Neural cell (in vitro differentiated cells): Measurements from ENCODE around the gene CDH9. TPM values are rescaled to one million over a fixed set of nuclear protein-coding genes. Genes with fewer than 3 reads are reported as not detected.

ENCODE experiments used
- H2AFZ ChIP-seq: fragments of 200-600, 300-800 bp; sonication (generic), shearing (Covaris generic); 2 replicates; pipeline ENCODE4 v1.6.0; 2014; ENCODE audit warnings: low read depth, mild to moderate bottlenecking, antibody characterized with exemption, low read length, moderate library complexity
- H3F3A ChIP-seq: fragments of 200-600 bp; shearing (Covaris generic); 2 replicates; pipeline ENCODE4 v1.6.1; 2016; ENCODE audit warnings: mild to moderate bottlenecking, moderate library complexity, mixed read lengths, antibody characterized with exemption, low read length; ENCODE audit not compliant: insufficient read depth, poor library complexity, severe bottlenecking
- H3K27ac ChIP-seq: fragments of 200-600, 300-800 bp; sonication (generic), shearing (Covaris generic); 2 replicates; pipeline ENCODE4 v1.5.1; 2014; ENCODE audit warnings: mild to moderate bottlenecking, low read length, moderate library complexity
- H3K27me3 ChIP-seq: fragments of 300-800, 200-600 bp; sonication (generic), shearing (Covaris generic); 2 replicates; pipeline ENCODE4 v1.6.0; 2014; ENCODE audit warnings: mild to moderate bottlenecking, low read depth, low read length, moderate library complexity; ENCODE audit not compliant: insufficient read depth
- H3K36me3 ChIP-seq: fragments of 300-800, 200-600 bp; sonication (generic), shearing (Covaris generic); 2 replicates; pipeline ENCODE4 v1.5.1; 2014; ENCODE audit warnings: mild to moderate bottlenecking, antibody characterized with exemption, low read length, moderate library complexity; ENCODE audit not compliant: insufficient read depth
- H3K4me2 ChIP-seq: fragments of 300-800, 200-600 bp; sonication (generic), shearing (Covaris generic); 2 replicates; pipeline ENCODE4 v1.6.0; 2014; ENCODE audit warnings: mild to moderate bottlenecking, low read length
- H3K4me3 ChIP-seq: fragments of 300-800, 200-600 bp; sonication (generic), shearing (Covaris generic); 2 replicates; pipeline ENCODE4 v1.5.1; 2014; ENCODE audit warnings: mild to moderate bottlenecking, low read length, moderate library complexity
- H3K79me2 ChIP-seq: fragments of 200-600 bp; shearing (Covaris generic); replicated peaks from 2 replicates; pipeline ENCODE4 v1.6.0; 2014; ENCODE audit warnings: mild to moderate bottlenecking, low read length, moderate library complexity; ENCODE audit not compliant: insufficient read depth
- H3K9ac ChIP-seq: fragments of 300-800, 200-600 bp; sonication (generic), shearing (Covaris generic); 2 replicates; pipeline ENCODE4 v1.6.1; 2016; ENCODE audit warnings: mild to moderate bottlenecking, low read length, mixed read lengths
- H3K9me2 ChIP-seq: fragments of 200-600 bp; shearing (Covaris generic); 2 replicates; pipeline ENCODE4 v1.6.1; 2016; ENCODE audit warnings: mild to moderate bottlenecking, low read length, mixed read lengths; ENCODE audit not compliant: insufficient read depth
- H3K9me3 ChIP-seq: fragments of 200-600, 300-800 bp; sonication (generic), shearing (Covaris generic); 2 replicates; pipeline ENCODE4 v1.6.1; 2016; ENCODE audit warnings: mild to moderate bottlenecking, mixed run types, low read length, moderate library complexity, mixed read lengths
- H4K20me1 ChIP-seq: fragments of 200-600 bp; shearing (Covaris generic); 2 replicates; pipeline ENCODE4 v1.6.1; 2016; ENCODE audit warnings: mild to moderate bottlenecking, mixed run types; ENCODE audit not compliant: insufficient read depth
- EP300 ChIP-seq: fragments of 450-650 bp; conservative IDR thresholded peaks from 2 replicates; pipeline ENCODE4 v1.6.1; 2014; ENCODE audit warnings: antibody characterized with exemption, mild to moderate bottlenecking, moderate library complexity; ENCODE audit not compliant: poor library complexity, severe bottlenecking
- EZH2 ChIP-seq: fragments of 200-600, 300-800 bp; shearing (Covaris generic), sonication (generic); IDR thresholded peaks from 2 replicates; pipeline ENCODE4 v1.6.1; 2014; ENCODE audit warnings: antibody characterized with exemption, low read length, borderline replicate concordance, mild to moderate bottlenecking; ENCODE audit not compliant: insufficient read depth, poor library complexity, severe bottlenecking
- MXI1 ChIP-seq: fragments of 450-650 bp; conservative IDR thresholded peaks from 2 replicates; pipeline ENCODE4 v1.6.1; 2014; ENCODE audit warnings: antibody characterized with exemption, mild to moderate bottlenecking; ENCODE audit not compliant: poor library complexity, severe bottlenecking
- POLR2AphosphoS5 ChIP-seq: IDR thresholded peaks from 2 replicates; pipeline ENCODE4 v1.6.1; 2012
- RAD21 ChIP-seq: fragments of 450-650 bp; conservative IDR thresholded peaks from 2 replicates; pipeline ENCODE4 v1.6.1; 2014; ENCODE audit warnings: antibody characterized with exemption, mild to moderate bottlenecking, moderate library complexity
- REST ChIP-seq: IDR thresholded peaks from 2 replicates; pipeline ENCODE4 v1.6.1; 2012; ENCODE audit warnings: borderline replicate concordance
- SMC3 ChIP-seq: fragments of 450-650 bp; conservative IDR thresholded peaks from 2 replicates; pipeline ENCODE4 v1.6.1; 2014; ENCODE audit warnings: antibody characterized with exemption, mild to moderate bottlenecking, moderate library complexity; ENCODE audit not compliant: poor library complexity
- TAF1 ChIP-seq: IDR thresholded peaks from 2 replicates; pipeline ENCODE4 v1.6.1; 2012; ENCODE audit warnings: low read depth
- polyA plus RNA-seq: library from polyadenylated mRNA; depleted of rRNA; stranded (reverse); fragments of >200 nt; gene quantifications from 2 replicates; pipeline ENCODE4 v1.2.3, GENCODE V29; 2014
- TF ChIP-seq, protein P1 (sequence below): fragments of 450-650 bp; IDR thresholded peaks from 2 replicates; pipeline ENCODE4 v1.5.1; 2014; ENCODE audit warnings: antibody characterized with exemption, mild to moderate bottlenecking, moderate library complexity; ENCODE audit not compliant: poor library complexity, severe bottlenecking

Gene CDH9
- polyA plus RNA-seq, 1 donor from 2014 or later, result 1.7 TPM

GRCh38 chr5:27009540-27009915 is 28.9 kb downstream of the CDH9 start:
- no peaks in the 10 kb centered on the region for H3F3A ChIP-seq
- no peaks in the 10 kb centered on the region for H4K20me1 ChIP-seq
- H2AFZ ChIP-seq, result no peak overlapping the region
- H3K79me2 ChIP-seq, result no peaks in the 10 kb centered on the region
- no peak overlapping the region for H3K9ac ChIP-seq
- H3K36me3 ChIP-seq, result no peaks in the 10 kb centered on the region
- H3K4me3 ChIP-seq, result no peak overlapping the region
- H3K4me2 ChIP-seq, result no peak overlapping the region
- H3K27ac ChIP-seq, result no peak overlapping the region
- no peaks in the 10 kb centered on the region for H3K27me3 ChIP-seq
- H3K9me3 ChIP-seq, result no peaks in the 10 kb centered on the region
- H3K9me2 ChIP-seq, result no peaks in the 10 kb centered on the region
- TF ChIP-seq EP300, result no peak
- no peak for TF ChIP-seq POLR2AphosphoS5
- TF ChIP-seq RAD21, result no peak
- no peak for TF ChIP-seq TAF1
- TF ChIP-seq REST, result no peak
- TF ChIP-seq, protein P1, sequence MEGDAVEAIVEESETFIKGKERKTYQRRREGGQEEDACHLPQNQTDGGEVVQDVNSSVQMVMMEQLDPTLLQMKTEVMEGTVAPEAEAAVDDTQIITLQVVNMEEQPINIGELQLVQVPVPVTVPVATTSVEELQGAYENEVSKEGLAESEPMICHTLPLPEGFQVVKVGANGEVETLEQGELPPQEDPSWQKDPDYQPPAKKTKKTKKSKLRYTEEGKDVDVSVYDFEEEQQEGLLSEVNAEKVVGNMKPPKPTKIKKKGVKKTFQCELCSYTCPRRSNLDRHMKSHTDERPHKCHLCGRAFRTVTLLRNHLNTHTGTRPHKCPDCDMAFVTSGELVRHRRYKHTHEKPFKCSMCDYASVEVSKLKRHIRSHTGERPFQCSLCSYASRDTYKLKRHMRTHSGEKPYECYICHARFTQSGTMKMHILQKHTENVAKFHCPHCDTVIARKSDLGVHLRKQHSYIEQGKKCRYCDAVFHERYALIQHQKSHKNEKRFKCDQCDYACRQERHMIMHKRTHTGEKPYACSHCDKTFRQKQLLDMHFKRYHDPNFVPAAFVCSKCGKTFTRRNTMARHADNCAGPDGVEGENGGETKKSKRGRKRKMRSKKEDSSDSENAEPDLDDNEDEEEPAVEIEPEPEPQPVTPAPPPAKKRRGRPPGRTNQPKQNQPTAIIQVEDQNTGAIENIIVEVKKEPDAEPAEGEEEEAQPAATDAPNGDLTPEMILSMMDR, result no peak
- TF ChIP-seq SMC3, result no peak
- TF ChIP-seq MXI1, result no peak
- TF ChIP-seq EZH2, result no peak

DNA sequence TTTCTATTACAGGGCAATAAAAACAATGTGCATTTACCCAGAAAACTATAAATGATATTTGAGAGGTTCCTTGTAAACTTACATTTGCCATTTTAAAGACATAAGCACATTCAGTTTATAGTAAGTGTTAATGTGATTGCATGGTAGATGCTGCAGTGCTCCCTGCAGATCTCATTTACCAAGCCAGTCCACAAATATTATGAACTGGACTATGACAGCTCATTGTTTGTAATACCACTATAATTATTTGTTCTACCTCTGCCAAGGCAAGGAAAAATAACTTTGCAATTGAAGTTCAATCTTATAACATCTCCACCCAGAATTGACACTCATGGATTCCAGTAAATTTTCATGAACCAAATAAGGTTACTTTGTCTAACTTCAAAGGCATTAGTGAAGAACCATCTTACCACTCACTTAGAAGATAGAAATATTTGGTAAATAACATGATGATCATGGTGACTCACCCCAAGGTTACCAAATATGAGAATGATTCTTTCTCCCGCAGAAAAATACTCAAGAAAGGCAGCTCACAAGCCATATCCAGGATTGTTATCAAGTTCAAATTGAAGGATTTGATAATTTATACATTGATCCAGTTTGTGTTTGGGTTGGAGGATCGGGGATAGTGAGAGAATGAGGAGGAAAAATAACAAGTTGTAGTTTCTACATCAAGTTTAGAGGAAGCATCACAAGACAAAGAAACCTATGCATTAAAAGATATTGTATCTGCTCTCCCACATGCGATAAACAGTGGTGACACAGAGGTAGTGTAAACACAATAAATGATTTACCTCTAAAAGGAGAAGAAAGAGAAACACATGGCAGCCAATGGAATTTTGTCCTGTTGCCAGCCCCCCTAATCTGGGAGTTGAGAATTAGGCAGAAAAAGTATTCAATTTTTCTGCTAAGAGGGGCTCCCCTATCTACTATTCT is 29.5 kb downstream of the CDH9 start:
- no peak for TF ChIP-seq RAD21
- TF ChIP-seq, protein P1, result no peak
- no peak for TF ChIP-seq EZH2
- no peak for TF ChIP-seq SMC3
- no peak for TF ChIP-seq TAF1
- TF ChIP-seq REST, result no peak
- TF ChIP-seq MXI1, result no peak
- TF ChIP-seq EP300, result no peak
- no peak for TF ChIP-seq POLR2AphosphoS5
- Histone ChIP-seq H3K27ac (no peak overlapping the region), H3K79me2 (no peaks in the 10 kb centered on the region), H4K20me1 (no peaks in the 10 kb centered on the region), H3K4me2 (no peak overlapping the region), H3K9me3 (no peaks in the 10 kb centered on the region), H3K27me3 (no peaks in the 10 kb centered on the region), H3K9ac (no peak overlapping the region), H2AFZ (no peak overlapping the region), H3K4me3 (no peak overlapping the region), H3F3A (no peaks in the 10 kb centered on the region), H3K9me2 (no peaks in the 10 kb centered on the region), H3K36me3 (no peaks in the 10 kb centered on the region)
